IMR-90 (cell line): ENCODE measurements around the gene UGGT1. TPM values are rescaled to one million over a fixed set of nuclear protein-coding genes. Genes with fewer than 3 reads are reported as not detected.

Experiments used
- ATAC-seq: fragments of 200-7000 bp; cut with Tn5 transposase; 2 replicates; pipeline ENCODE4 v1.9.1; 2020; ENCODE audit warnings: low read depth, mild to moderate bottlenecking, moderate library complexity
- BruUV-seq: library from RNA; stranded (reverse); fragments of 400-500 nt; replicated peaks from 2 replicates; lab custom pipeline; 2021; lab: Mats Ljungman, UMichigan
- CTCF ChIA-PET: fragments of 300-600 bp; formaldehyde crosslinking; extraction: SDS; loops from one replicate; lab custom pipeline; 2021; ENCODE audit warnings: antibody characterized with exemption; lab: Yijun Ruan, JAX
- POLR2A ChIA-PET: fragments of 300-600 bp; sonication (Branson Sonifier 250); formaldehyde crosslinking; loops from one replicate; lab custom pipeline; 2022; ENCODE audit warnings: antibody characterized with exemption; ENCODE audit not compliant: unreplicated experiment; lab: Charles Lee
- DNase-seq: peaks from one replicate; pipeline ENCODE4 v3.0.0; 2013
- H2AFZ ChIP-seq: replicated peaks from 2 replicates; pipeline ENCODE3; 2013; ENCODE audit warnings: low read length, mild to moderate bottlenecking; ENCODE audit not compliant: poor library complexity
- H2AK5ac ChIP-seq: 2 replicates; pipeline ENCODE4 v1.6.1; 2013; ENCODE audit warnings: low read depth, low read length, inconsistent platforms
- H2AK9ac ChIP-seq: replicated peaks from 2 replicates; pipeline ENCODE3; 2013; ENCODE audit warnings: mild to moderate bottlenecking, low read depth, low read length, moderate library complexity; ENCODE audit not compliant: poor library complexity
- H2BK120ac ChIP-seq: 2 replicates; pipeline ENCODE4 v1.6.1; 2013; ENCODE audit warnings: low read depth, low read length, inconsistent platforms
- H2BK15ac ChIP-seq: 3 replicates; pipeline ENCODE4 v1.6.1; 2013; ENCODE audit warnings: low read depth, low read length, inconsistent platforms
- H2BK20ac ChIP-seq: 2 replicates; pipeline ENCODE4 v1.6.1; 2013; ENCODE audit warnings: low read depth, mild to moderate bottlenecking, inconsistent platforms, low read length, moderate library complexity
- H2BK5ac ChIP-seq: 2 replicates; pipeline ENCODE4 v1.6.1; 2013; ENCODE audit warnings: mild to moderate bottlenecking, low read depth, low read length, inconsistent platforms; ENCODE audit not compliant: poor library complexity, severe bottlenecking
- H3K14ac ChIP-seq: replicated peaks from 2 replicates; pipeline ENCODE4 v1.6.1; 2013; ENCODE audit warnings: low read depth, low read length, inconsistent platforms
- H3K18ac ChIP-seq: 2 replicates; pipeline ENCODE4 v1.6.1; 2013; ENCODE audit warnings: low read depth, low read length, control low read depth
- H3K23ac ChIP-seq: 2 replicates; pipeline ENCODE4 v1.6.1; 2013; ENCODE audit warnings: low read depth, low read length, inconsistent platforms
- H3K27ac ChIP-seq: 2 replicates; pipeline ENCODE4 v1.5.1; 2013; ENCODE audit warnings: mild to moderate bottlenecking, control low read depth, low read length; ENCODE audit not compliant: insufficient read depth
- H3K27me3 ChIP-seq: 2 replicates; pipeline ENCODE4 v1.6.1; 2013; ENCODE audit warnings: low read length; ENCODE audit not compliant: control insufficient read depth, insufficient read depth
- H3K36me3 ChIP-seq: 2 replicates; pipeline ENCODE4 v1.6.1; 2013; ENCODE audit warnings: low read length, mixed read lengths; ENCODE audit not compliant: control insufficient read depth, insufficient read depth
- H3K4ac ChIP-seq: 2 replicates; pipeline ENCODE4 v1.6.1; 2013; ENCODE audit warnings: low read depth, low read length, inconsistent platforms
- H3K4me1 ChIP-seq: 2 replicates; pipeline ENCODE4 v1.6.1; 2013; ENCODE audit warnings: low read length, mixed read lengths; ENCODE audit not compliant: control insufficient read depth, insufficient read depth
- H3K4me2 ChIP-seq: 2 replicates; pipeline ENCODE4 v1.6.1; 2013; ENCODE audit warnings: low read depth, mild to moderate bottlenecking, control low read depth, low read length, moderate library complexity
- H3K4me3 ChIP-seq: 2 replicates; pipeline ENCODE4 v1.5.1; 2013; ENCODE audit warnings: low read depth, mild to moderate bottlenecking, control low read depth, low read length, moderate library complexity; ENCODE audit not compliant: insufficient read depth
- H3K56ac ChIP-seq: 2 replicates; pipeline ENCODE4 v1.6.1; 2013; ENCODE audit warnings: low read length, inconsistent platforms; ENCODE audit not compliant: insufficient read depth; ENCODE audit errors: extremely low read depth
- H3K79me1 ChIP-seq, 2 experiments: 2 replicates each; pipeline ENCODE4 v1.6.1; 2013; ENCODE audit warnings: low read length in 2 of 2, inconsistent platforms in 1 of 2, low read depth in 1 of 2
- H3K9ac ChIP-seq: 2 replicates; pipeline ENCODE4 v1.6.1; 2013; ENCODE audit warnings: low read depth, low read length, control low read depth
- H3K9me1 ChIP-seq: 2 replicates; pipeline ENCODE4 v1.6.1; 2013; ENCODE audit warnings: low read length, inconsistent platforms; ENCODE audit not compliant: insufficient read depth
- H3K9me3 ChIP-seq: 2 replicates; pipeline ENCODE4 v1.6.1; 2013; ENCODE audit warnings: low read length; ENCODE audit not compliant: control insufficient read depth, insufficient read depth
- H4K20me1 ChIP-seq: 2 replicates; pipeline ENCODE4 v1.6.1; 2013; ENCODE audit warnings: low read length, inconsistent platforms; ENCODE audit not compliant: insufficient read depth
- H4K5ac ChIP-seq: 2 replicates; pipeline ENCODE4 v1.6.1; 2013; ENCODE audit warnings: mild to moderate bottlenecking, low read depth, low read length, control low read depth
- H4K8ac ChIP-seq, 2 experiments: 2 replicates each; pipeline ENCODE4 v1.6.1; 2013; ENCODE audit warnings: low read depth in 2 of 2, low read length in 2 of 2, control low read depth in 1 of 2, inconsistent platforms in 1 of 2
- H4K91ac ChIP-seq: 2 replicates; pipeline ENCODE4 v1.6.1; 2013; ENCODE audit warnings: low read depth, low read length, inconsistent platforms; ENCODE audit not compliant: insufficient read depth
- BHLHE40 ChIP-seq: fragments of 150-350 bp; IDR thresholded peaks from 2 replicates; pipeline ENCODE4 v1.6.1; 2016; ENCODE audit warnings: mild to moderate bottlenecking, low read depth, low read length
- CEBPB ChIP-seq: IDR thresholded peaks from 2 replicates; pipeline ENCODE4 v1.6.1; 2012; ENCODE audit warnings: low read depth, low read length, improper control_type of control experiment
- CHD1 ChIP-seq: IDR thresholded peaks from 2 replicates; pipeline ENCODE4 v1.6.1; 2012; ENCODE audit warnings: low read depth, low read length, improper control_type of control experiment
- CTCF ChIP-seq: conservative IDR thresholded peaks from 2 replicates; pipeline ENCODE4 v1.5.1; 2012; ENCODE audit warnings: mild to moderate bottlenecking, low read depth, low read length, improper control_type of control experiment
- ELK1 ChIP-seq: fragments of 150-350 bp; IDR thresholded peaks from 2 replicates; pipeline ENCODE4 v1.6.1; 2016; ENCODE audit warnings: low read depth, mild to moderate bottlenecking, low read length, moderate library complexity, borderline replicate concordance
- FOS ChIP-seq: fragments of 150-350 bp; IDR thresholded peaks from 2 replicates; pipeline ENCODE4 v1.6.1; 2016; ENCODE audit warnings: low read depth, low read length
- MAFK ChIP-seq: IDR thresholded peaks from 2 replicates; pipeline ENCODE4 v1.6.1; 2012; ENCODE audit warnings: low read depth, low read length, improper control_type of control experiment
- MAZ ChIP-seq: IDR thresholded peaks from 2 replicates; pipeline ENCODE4 v1.6.1; 2012; ENCODE audit warnings: low read depth, mild to moderate bottlenecking, low read length, improper control_type of control experiment, moderate library complexity, borderline replicate concordance
- MXI1 ChIP-seq: IDR thresholded peaks from 2 replicates; pipeline ENCODE4 v1.6.1; 2012; ENCODE audit warnings: low read depth, mild to moderate bottlenecking, low read length, moderate library complexity, borderline replicate concordance
- NFE2L2 ChIP-seq: fragments of 150-350 bp; IDR thresholded peaks from 2 replicates; pipeline ENCODE4 v1.6.1; 2016; ENCODE audit warnings: low read depth, mild to moderate bottlenecking, low read length
- POLR2A ChIP-seq: IDR thresholded peaks from 2 replicates; pipeline ENCODE4 v1.6.1; 2012; ENCODE audit warnings: mild to moderate bottlenecking, low read depth, low read length
- RAD21 ChIP-seq: IDR thresholded peaks from 2 replicates; pipeline ENCODE4 v1.6.1; 2012; ENCODE audit warnings: low read length, improper control_type of control experiment
- RCOR1 ChIP-seq: IDR thresholded peaks from 2 replicates; pipeline ENCODE4 v1.6.1; 2012; ENCODE audit warnings: mild to moderate bottlenecking, low read length, improper control_type of control experiment; ENCODE audit not compliant: insufficient replicate concordance
- RFX5 ChIP-seq: IDR thresholded peaks from 2 replicates; pipeline ENCODE4 v1.8.0; 2012; ENCODE audit warnings: low read depth, mild to moderate bottlenecking, low read length, moderate library complexity
- SMC3 ChIP-seq: fragments of 150-350 bp; IDR thresholded peaks from 2 replicates; pipeline ENCODE4 v1.6.1; 2016; ENCODE audit warnings: low read depth, mild to moderate bottlenecking, antibody characterized with exemption, low read length, moderate library complexity
- USF2 ChIP-seq: fragments of 150-350 bp; IDR thresholded peaks from 2 replicates; pipeline ENCODE4 v1.6.1; 2017; ENCODE audit warnings: mild to moderate bottlenecking, antibody characterized with exemption, low read length, low read depth
- WGBS, 2 experiments: methylation state at CpG; one replicate each; pipeline versions ENCODE4 v1.1.5 to v1.1.7; 2013; ENCODE audit warnings: missing lambda C conversion rate in 2 of 2; ENCODE audit not compliant: insufficient read length in 1 of 2; ENCODE audit errors: extremely low coverage in 2 of 2; 5-methylcytosine and 5-hydroxymethylcytosine counted together
- dilution Hi-C: fragments of 300-500 bp; cut with HindIII; formaldehyde crosslinking; loops from one replicate; pipeline ENCODE4 v1.14.3; 2018; ENCODE audit warnings: low sequenced_read_pairs; ENCODE audit not compliant: unreplicated experiment
- in situ Hi-C: fragments of 300-500 bp; cut with MboI; formaldehyde crosslinking; loops from 3 replicates; pipeline ENCODE4 v1.14.3; 2019; ENCODE audit warnings: low sequenced_read_pairs, inconsistent platforms, mixed read lengths
- intact Hi-C: fragments of 100-400 bp; cut with micrococcal nuclease; formaldehyde crosslinking; loops from 2 replicates; pipeline ENCODE4 v1.10.0; 2022
- polyA plus RNA-seq, 3 experiments: library from polyadenylated mRNA; depleted of rRNA; stranded (reverse); fragments of >200 nt; gene quantifications; 2 replicates each; pipeline ENCODE4 v1.2.3, GENCODE V29; 2012; ENCODE audit warnings: low replicate concordance in 1 of 3
- total RNA-seq: library from RNA; depleted of rRNA; stranded (reverse); fragments of >200 nt; gene quantifications from 2 replicates; pipeline ENCODE4 v1.2.3, GENCODE V29; 2012

The UGGT1 gene
- total and polyA plus RNA-seq, 2 of the 4 experiments (the other 2 are of a cell fraction) = 26.1 to 71.3 TPM

- Histone ChIP-seq H3K14ac (no peak overlapping the region), H3K23ac (no peak overlapping the region), H3K27ac (no peak overlapping the region), H3K9ac (no peak overlapping the region), H3K4ac (no peak overlapping the region), H2BK5ac (no peak overlapping the region), H3K79me1 (peaks cover 4 to 9% of the 10 kb centered on the region in 2 experiments; a peak in 2 of 4 replicates), H3K4me1 (no peaks in the 10 kb centered on the region), H3K36me3 (peaks cover 20% of the 10 kb centered on the region), H2AFZ (no peak overlapping the region), H2BK20ac (no peak overlapping the region), H4K5ac (no peak overlapping the region), H4K20me1 (no peaks in the 10 kb centered on the region), H4K8ac (no peak overlapping the region), H2AK9ac (no peak overlapping the region), H3K27me3 (no peaks in the 10 kb centered on the region), H2BK120ac (no peak overlapping the region), H3K4me3 (no peak overlapping the region), H4K91ac (no peak overlapping the region), H2BK15ac (no peak overlapping the region), H3K4me2 (no peak overlapping the region), H3K18ac (no peak overlapping the region), H3K9me1 (no peaks in the 10 kb centered on the region), H2AK5ac (no peak overlapping the region), H3K9me3 (no peaks in the 10 kb centered on the region), H3K56ac (no peak overlapping the region)
- POLR2A ChIA-PET = no interaction called here
- dilution Hi-C loops = no loop called here
- in situ Hi-C loops = no loop called here
- CTCF ChIA-PET = no interaction called here
- BruUV-seq = no TSS peak
- TF ChIP-seq ELK1 = no peak
- TF ChIP-seq RFX5 = no peak
- TF ChIP-seq NFE2L2 = no peak
- TF ChIP-seq MXI1 = no peak
- TF ChIP-seq CHD1 = no peak
- TF ChIP-seq CEBPB = no peak
- no peak for TF ChIP-seq USF2
- no peak for TF ChIP-seq MAFK
- no peak for TF ChIP-seq RAD21
- TF ChIP-seq SMC3 = no peak
- no peak for TF ChIP-seq MAZ
- no peak for TF ChIP-seq BHLHE40
- TF ChIP-seq RCOR1 = no peak
- no peak for TF ChIP-seq CTCF
- TF ChIP-seq FOS = no peak
- no peak for TF ChIP-seq POLR2A
- intact Hi-C loops = no loop called here
- DNase-seq (no peak), ATAC-seq (no peak)
- no CpG with 5 or more reads among the region's 1 CpG for WGBS, 2 experiments
Measured at GRCh38 chr2:128108166-128108565, 17.2 kb downstream of the UGGT1 start.
